Measurements from ENCODE around the gene MFSD12.

Gene MFSD12

DNA sequence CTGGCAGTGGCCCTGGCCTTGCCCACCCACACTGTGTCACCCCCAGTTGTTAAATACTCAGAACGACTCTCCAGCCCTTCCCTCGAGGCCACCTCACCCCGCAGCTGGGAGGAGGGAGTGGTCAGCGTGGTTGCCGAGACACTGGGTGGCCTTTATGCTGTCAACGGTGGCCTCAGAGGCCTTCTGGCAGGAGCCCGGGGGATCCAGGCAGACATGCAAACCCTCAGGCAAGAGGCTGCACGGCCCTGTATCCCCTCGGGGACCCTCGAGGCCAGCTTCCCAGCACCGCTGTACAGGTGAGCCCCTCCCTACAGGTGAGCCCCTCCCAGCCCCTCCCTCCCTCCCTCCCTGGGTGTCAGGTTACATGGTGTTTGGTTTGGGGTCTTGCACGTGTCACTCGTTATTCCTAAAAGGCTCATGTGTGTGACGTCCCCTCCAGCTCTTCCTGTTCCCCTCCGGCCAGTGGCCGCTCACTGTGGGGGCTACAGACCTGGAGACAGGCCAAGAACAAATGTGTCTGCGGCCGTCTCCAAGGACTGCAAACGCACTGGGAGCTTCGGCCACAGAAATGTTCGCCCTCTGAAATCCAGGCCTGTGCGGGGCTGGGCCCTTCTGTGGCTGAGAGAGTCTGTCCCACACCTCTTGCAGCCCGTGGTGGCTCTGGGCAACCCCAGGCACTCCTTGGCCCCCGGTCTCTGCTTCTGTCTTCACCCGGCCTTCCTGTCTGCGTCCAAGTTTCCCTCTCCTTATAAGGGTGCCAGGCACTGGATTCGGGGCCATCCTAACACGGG is 18.2 kb downstream of the MFSD12 start, which contains the start of gene TEKTIP1:
TEKTIP1 (plus strand) TSS at position 210 of the 791 bp plus-strand sequence; CDS start at position 214, 4 bp downstream.
- TF ChIP-seq, protein P1, sequence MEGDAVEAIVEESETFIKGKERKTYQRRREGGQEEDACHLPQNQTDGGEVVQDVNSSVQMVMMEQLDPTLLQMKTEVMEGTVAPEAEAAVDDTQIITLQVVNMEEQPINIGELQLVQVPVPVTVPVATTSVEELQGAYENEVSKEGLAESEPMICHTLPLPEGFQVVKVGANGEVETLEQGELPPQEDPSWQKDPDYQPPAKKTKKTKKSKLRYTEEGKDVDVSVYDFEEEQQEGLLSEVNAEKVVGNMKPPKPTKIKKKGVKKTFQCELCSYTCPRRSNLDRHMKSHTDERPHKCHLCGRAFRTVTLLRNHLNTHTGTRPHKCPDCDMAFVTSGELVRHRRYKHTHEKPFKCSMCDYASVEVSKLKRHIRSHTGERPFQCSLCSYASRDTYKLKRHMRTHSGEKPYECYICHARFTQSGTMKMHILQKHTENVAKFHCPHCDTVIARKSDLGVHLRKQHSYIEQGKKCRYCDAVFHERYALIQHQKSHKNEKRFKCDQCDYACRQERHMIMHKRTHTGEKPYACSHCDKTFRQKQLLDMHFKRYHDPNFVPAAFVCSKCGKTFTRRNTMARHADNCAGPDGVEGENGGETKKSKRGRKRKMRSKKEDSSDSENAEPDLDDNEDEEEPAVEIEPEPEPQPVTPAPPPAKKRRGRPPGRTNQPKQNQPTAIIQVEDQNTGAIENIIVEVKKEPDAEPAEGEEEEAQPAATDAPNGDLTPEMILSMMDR (IDR thresholded peaks at IDR 0.05; ENCODE audit: extremely low read depth, missing control alignments) = no peak
- DNase-seq (ENCODE audit: low spot score) = no peak

DNA sequence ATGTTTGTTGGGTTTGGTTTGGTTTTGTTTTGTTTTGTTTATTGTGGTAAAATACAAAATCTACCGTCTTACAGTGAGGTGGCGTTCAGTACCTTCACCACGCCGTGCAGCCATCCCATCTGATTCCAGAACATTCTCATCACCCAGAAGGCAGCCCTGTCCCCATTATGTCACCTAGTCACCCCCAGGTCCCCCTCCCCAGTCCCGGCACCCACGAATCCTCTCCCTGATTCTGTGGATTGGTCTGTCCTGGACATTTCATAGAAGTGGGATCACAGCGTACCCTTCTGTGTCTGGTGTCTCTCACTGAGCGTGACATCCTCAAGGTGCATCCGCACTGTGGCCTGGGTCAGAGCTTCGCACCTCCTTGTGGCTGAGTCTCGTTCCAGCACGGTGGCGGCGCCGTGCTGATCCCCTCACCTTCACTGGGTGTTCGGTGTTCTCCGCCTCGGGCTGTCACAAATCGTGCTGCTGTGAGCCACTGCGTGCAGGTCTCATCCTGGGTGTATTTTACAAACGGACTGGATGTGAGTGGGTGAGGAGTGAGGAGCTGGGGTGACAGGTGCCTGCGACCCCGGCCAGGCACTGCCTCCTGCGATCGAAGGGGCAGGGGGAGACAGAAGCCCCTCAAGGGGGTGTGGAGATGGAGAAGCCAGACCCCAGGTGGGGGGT is 19.0 kb downstream of the MFSD12 start:
- TF ChIP-seq, protein P1 (IDR thresholded peaks at IDR 0.05; ENCODE audit: extremely low read depth, missing control alignments) = no peak
- no peak for DNase-seq (ENCODE audit: low spot score)

DNA sequence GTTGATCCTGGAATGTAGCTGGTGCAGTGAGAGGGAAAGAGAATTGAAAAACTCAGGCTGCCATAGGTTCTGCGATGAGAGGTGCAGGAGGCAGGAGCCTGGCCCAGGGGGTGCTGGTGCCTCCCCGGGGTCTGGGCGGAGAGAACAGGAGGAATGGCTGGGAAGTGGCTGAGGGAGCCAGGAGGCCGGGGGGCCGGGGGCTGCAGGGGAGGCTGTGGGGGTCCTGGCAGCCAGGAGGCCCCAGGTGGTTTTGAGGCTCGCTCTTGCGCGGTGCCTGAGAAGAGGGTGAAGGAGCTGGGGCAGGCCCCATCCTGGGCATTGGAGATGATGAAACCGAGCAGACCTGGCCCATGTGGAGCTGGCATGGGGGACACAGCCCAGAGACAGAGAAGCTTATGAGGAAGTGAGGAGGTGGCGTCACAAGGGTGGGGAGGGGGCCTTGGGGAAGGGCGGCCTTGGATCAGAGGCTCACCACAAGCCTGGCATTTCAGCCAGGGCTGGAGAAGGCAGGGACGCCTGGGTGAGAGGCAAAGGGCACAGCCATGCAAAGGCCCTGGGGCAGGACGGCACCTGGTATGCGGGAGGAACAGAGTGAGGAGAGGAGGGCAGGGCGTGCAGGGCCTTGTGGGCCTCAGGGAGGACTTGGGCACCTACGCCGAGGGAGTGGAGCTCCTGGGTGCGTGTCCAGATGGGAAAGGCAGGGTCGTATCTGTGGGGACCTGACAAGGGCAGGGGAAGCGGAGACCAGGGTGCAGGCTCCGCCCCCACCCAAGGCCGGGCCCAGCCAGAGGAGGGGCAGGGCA is 19.7 kb downstream of the MFSD12 start:
- TF ChIP-seq, protein P1 (IDR thresholded peaks at IDR 0.05; ENCODE audit: extremely low read depth, missing control alignments) = no peak
- no peak for DNase-seq (ENCODE audit: low spot score)

DNA sequence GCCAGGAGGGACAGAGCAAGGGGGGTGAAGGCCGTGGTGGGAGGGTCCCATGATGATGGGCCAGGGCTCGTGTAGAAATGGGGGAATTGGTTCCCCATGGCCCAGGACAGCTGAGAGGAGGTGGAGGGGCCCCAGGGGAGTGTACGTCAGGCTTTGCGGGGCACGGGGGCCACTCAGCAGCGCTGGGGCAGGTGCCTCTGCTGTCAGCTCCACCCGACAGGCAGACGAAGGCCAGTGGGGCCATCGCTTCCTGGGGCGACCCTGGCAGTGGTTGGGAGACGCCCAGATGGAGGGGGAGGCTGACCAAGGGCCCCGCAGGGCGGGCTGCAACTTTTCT is 20.3 kb downstream of the MFSD12 start:
- no peak for DNase-seq (ENCODE audit: low spot score)
- TF ChIP-seq, protein P1 (IDR thresholded peaks at IDR 0.05; ENCODE audit: extremely low read depth, missing control alignments) = no peak

DNA sequence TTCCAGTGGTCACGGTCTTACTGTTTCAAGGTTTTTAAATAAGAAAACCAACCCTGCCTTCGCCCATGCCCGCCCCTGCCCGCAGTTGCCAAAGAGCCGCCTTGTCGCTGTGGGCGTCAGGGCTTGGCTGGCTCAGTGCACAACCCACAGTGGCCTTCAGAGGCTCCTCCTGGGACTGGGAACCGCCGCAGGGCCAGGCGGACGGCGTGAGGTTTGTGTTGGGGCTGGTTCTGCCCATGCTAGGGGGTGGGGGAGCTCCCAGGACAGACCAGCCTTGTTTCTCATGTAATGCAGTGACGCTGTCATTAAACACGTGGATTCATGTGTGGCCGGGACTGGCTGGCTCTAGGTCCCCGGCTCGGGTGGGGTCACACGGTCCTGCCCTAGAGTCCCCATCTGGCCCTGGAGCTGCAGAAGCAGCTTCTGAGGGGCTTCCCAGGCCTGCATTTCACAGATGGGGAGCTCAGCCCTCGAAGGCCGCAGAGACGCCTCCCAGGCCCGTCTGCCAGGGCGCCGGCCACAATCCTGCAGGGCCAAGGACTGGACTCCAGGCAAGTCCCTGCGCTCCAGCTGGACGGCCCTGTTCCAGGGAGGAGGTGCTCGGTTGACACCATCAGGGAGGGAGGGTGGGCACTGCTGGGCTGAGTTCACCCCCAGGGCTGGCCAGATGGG is 20.8 kb downstream of the MFSD12 start:
- TF ChIP-seq, protein P1 (IDR thresholded peaks at IDR 0.05; ENCODE audit: extremely low read depth, missing control alignments) = no peak

DNA sequence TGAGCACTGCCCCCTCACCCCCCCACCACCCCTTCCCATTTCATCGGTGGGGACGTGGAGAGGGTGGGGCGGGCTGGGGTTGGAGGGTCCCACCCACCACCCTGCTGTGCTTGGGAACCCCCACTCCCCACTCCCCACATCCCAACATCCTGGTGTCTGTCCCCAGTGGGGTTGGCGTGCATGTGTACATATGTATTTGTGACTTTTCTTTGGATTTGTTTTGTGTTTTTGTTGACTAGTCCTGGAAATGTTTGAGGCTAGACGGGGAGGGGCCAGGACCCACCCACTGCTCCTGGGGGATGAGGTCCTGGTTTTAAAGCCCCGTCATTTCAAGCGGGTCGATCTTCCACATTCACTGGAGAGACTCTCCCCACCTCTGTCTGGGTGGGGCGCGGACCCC is 21.4 kb downstream of the MFSD12 start:
- DNase-seq (ENCODE audit: low spot score) = no peak
- TF ChIP-seq, protein P1 (IDR thresholded peaks at IDR 0.05; ENCODE audit: extremely low read depth, missing control alignments) = no peak

More for the DNA sequence above, 20.8 kb downstream of the MFSD12 start:
- no peak for DNase-seq (ENCODE audit: low spot score)

Measured in GM20000 (cell line).